Measurements from ENCODE around the gene WDFY4.

Gene WDFY4

GRCh38 chr10:48701941-48702340, 17.3 kb downstream of the WDFY4 start:
- no peaks in the 10 kb centered on the region for H3K79me2 ChIP-seq (ENCODE audit: insufficient read depth, low read length)
- H3K9me2 ChIP-seq (replicated peaks; ENCODE audit: low read depth, low read length), result no peaks in the 10 kb centered on the region
- TF ChIP-seq EZH2phosphoT487 (IDR thresholded peaks at IDR 0.05; ENCODE audit: borderline replicate concordance), result no peak
- TF ChIP-seq, protein P1, sequence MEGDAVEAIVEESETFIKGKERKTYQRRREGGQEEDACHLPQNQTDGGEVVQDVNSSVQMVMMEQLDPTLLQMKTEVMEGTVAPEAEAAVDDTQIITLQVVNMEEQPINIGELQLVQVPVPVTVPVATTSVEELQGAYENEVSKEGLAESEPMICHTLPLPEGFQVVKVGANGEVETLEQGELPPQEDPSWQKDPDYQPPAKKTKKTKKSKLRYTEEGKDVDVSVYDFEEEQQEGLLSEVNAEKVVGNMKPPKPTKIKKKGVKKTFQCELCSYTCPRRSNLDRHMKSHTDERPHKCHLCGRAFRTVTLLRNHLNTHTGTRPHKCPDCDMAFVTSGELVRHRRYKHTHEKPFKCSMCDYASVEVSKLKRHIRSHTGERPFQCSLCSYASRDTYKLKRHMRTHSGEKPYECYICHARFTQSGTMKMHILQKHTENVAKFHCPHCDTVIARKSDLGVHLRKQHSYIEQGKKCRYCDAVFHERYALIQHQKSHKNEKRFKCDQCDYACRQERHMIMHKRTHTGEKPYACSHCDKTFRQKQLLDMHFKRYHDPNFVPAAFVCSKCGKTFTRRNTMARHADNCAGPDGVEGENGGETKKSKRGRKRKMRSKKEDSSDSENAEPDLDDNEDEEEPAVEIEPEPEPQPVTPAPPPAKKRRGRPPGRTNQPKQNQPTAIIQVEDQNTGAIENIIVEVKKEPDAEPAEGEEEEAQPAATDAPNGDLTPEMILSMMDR (conservative IDR thresholded peaks at IDR 0.05; ENCODE audit: low read length), result no peak
- no peak overlapping the region for H3K4me2 ChIP-seq (ENCODE audit: low read depth, low read length, poor library complexity, severe bottlenecking)
- H4K20me1 ChIP-seq (ENCODE audit: insufficient read depth, low read length, poor library complexity, severe bottlenecking), result no peaks in the 10 kb centered on the region
- H3K9me3 ChIP-seq (ENCODE audit: insufficient read depth, low read depth, low read length), result no peaks in the 10 kb centered on the region
- H3K4me1 ChIP-seq (ENCODE audit: insufficient read depth, low read length, poor library complexity, severe bottlenecking), result no peaks in the 10 kb centered on the region
- H2AFZ ChIP-seq (ENCODE audit: low read length), result no peak overlapping the region
- H3K27me3 ChIP-seq (ENCODE audit: insufficient read depth, low read length, poor library complexity, severe bottlenecking), result peaks cover 8% of the 10 kb centered on the region
- H3K36me3 ChIP-seq (ENCODE audit: insufficient read depth, low read length), result no peaks in the 10 kb centered on the region
- H3K9ac ChIP-seq (ENCODE audit: low read depth, low read length, poor library complexity, severe bottlenecking), result no peak overlapping the region
- no peak overlapping the region for H3K4me3 ChIP-seq (ENCODE audit: low read length, poor library complexity, severe bottlenecking)
- no peaks in the 10 kb centered on the region for H3F3A ChIP-seq (ENCODE audit: low read depth)

DNA sequence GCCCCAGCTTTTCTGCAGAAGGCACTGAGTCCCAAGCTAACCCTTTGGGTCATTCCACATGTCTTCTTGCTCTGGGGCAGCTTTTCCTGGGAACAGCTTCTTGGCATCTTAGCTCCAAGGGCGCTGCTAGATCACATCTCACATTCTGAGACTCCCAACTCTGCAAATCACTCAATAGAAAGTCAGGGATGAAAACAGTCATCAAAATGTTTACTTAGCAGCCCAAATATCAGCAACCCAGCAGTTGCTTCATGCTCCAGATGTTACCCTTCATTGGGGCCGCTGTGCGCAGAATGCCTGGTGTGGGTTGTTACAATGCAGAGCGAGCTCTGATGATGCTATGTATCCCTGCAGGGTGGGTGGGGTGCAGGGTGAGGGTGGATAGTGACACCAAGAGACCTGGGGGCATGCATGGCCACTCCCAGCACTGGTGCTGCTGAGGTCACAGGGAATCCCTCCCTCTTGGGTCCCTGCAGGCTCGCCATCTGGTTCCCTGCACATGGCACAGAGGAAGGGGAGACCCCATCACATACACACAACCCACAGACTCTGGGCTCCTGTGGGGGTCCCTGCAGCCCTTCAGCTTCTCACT, 19.0 kb downstream of the WDFY4 start:
- peaks cover 21% of the 10 kb centered on the region for H3K27me3 ChIP-seq (ENCODE audit: insufficient read depth, low read length, poor library complexity, severe bottlenecking)
- no peaks in the 10 kb centered on the region for H3K4me1 ChIP-seq (ENCODE audit: insufficient read depth, low read length, poor library complexity, severe bottlenecking)

DNA sequence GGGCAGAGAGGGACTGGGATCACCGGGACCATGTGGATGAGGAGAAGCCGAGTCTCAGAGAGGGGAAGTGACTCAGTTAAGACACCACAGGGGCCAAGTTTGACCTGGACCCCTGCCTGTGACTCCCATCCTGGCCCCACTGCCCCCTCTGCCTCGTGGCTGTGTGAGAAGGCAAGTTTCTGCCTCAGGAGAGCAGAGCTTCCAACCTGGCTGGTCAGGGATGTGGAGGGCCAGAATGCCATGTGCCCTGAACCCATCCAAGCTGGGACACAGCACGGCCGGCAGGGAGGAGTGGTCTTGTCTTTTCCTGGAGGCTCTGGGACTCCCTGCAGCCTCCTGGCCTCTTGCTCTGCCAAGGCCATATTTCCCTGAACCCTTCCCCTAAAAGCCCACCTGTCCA, 19.5 kb downstream of the WDFY4 start:
- no peaks in the 10 kb centered on the region for H3K4me1 ChIP-seq (ENCODE audit: insufficient read depth, low read length, poor library complexity, severe bottlenecking)
- no peaks in the 10 kb centered on the region for H3K36me3 ChIP-seq (ENCODE audit: insufficient read depth, low read length)
- H3K79me2 ChIP-seq (ENCODE audit: insufficient read depth, low read length), result no peaks in the 10 kb centered on the region
- H2AFZ ChIP-seq (ENCODE audit: low read length), result no peak overlapping the region
- H3K4me3 ChIP-seq (ENCODE audit: low read length, poor library complexity, severe bottlenecking), result no peak overlapping the region
- no peaks in the 10 kb centered on the region for H4K20me1 ChIP-seq (ENCODE audit: insufficient read depth, low read length, poor library complexity, severe bottlenecking)
- no peaks in the 10 kb centered on the region for H3K9me3 ChIP-seq (ENCODE audit: insufficient read depth, low read depth, low read length)
- no peaks in the 10 kb centered on the region for H3F3A ChIP-seq (ENCODE audit: low read depth)
- H3K9ac ChIP-seq (ENCODE audit: low read depth, low read length, poor library complexity, severe bottlenecking), result no peak overlapping the region
- H3K9me2 ChIP-seq (replicated peaks; ENCODE audit: low read depth, low read length), result no peaks in the 10 kb centered on the region
- H3K27me3 ChIP-seq (ENCODE audit: insufficient read depth, low read length, poor library complexity, severe bottlenecking), result peaks cover 21% of the 10 kb centered on the region
- no peak overlapping the region for H3K4me2 ChIP-seq (ENCODE audit: low read depth, low read length, poor library complexity, severe bottlenecking)
- no peak for TF ChIP-seq EZH2phosphoT487 (IDR thresholded peaks at IDR 0.05; ENCODE audit: borderline replicate concordance)
- TF ChIP-seq, protein P1 (conservative IDR thresholded peaks at IDR 0.05; ENCODE audit: low read length), result no peak

More for the DNA sequence above, 19.0 kb downstream of the WDFY4 start:
- no peak overlapping the region for H3K9ac ChIP-seq (ENCODE audit: low read depth, low read length, poor library complexity, severe bottlenecking)
- no peaks in the 10 kb centered on the region for H3F3A ChIP-seq (ENCODE audit: low read depth)
- H3K9me3 ChIP-seq (ENCODE audit: insufficient read depth, low read depth, low read length), result no peaks in the 10 kb centered on the region
- H3K4me3 ChIP-seq (ENCODE audit: low read length, poor library complexity, severe bottlenecking), result no peak overlapping the region
- H3K4me2 ChIP-seq (ENCODE audit: low read depth, low read length, poor library complexity, severe bottlenecking), result no peak overlapping the region
- no peaks in the 10 kb centered on the region for H3K9me2 ChIP-seq (replicated peaks; ENCODE audit: low read depth, low read length)
- H4K20me1 ChIP-seq (ENCODE audit: insufficient read depth, low read length, poor library complexity, severe bottlenecking), result no peaks in the 10 kb centered on the region
- no peaks in the 10 kb centered on the region for H3K79me2 ChIP-seq (ENCODE audit: insufficient read depth, low read length)
- TF ChIP-seq EZH2phosphoT487 (IDR thresholded peaks at IDR 0.05; ENCODE audit: borderline replicate concordance), result no peak
- TF ChIP-seq, protein P1 (conservative IDR thresholded peaks at IDR 0.05; ENCODE audit: low read length), result no peak
- no peaks in the 10 kb centered on the region for H3K36me3 ChIP-seq (ENCODE audit: insufficient read depth, low read length)
- H2AFZ ChIP-seq (ENCODE audit: low read length), result no peak overlapping the region
